Fibroblast of pulmonary artery (primary cell): ENCODE results near the gene FAIM.
A peak's percentile ranks its signal among the peaks of the same experiment; 100 is the strongest.

Source experiments
- DNase-seq: peaks from one replicate; pipeline ENCODE4 v3.0.0-alpha.2; 2010; ENCODE audit warnings: low read depth
- H3K4me3 ChIP-seq: replicated peaks from 2 replicates; pipeline ENCODE4 v1.5.1; 2011; ENCODE audit warnings: low read depth, mild to moderate bottlenecking, control low read depth, low read length, moderate library complexity
- CTCF ChIP-seq: IDR thresholded peaks from 2 replicates; pipeline ENCODE4 v1.5.1; 2011; ENCODE audit warnings: mild to moderate bottlenecking, control low read depth, low read length, inconsistent platforms; ENCODE audit errors: missing control alignments

Gene FAIM

GRCh38 chr3:138615462-138615861, 6.9 kb downstream of the FAIM start:
- DNase-seq: no peak
- H3K4me3 ChIP-seq: no peak overlapping the region
- TF ChIP-seq CTCF: no peak

- no peak overlapping the region for H3K4me3 ChIP-seq
- TF ChIP-seq CTCF: no peak
- no peak for DNase-seq
Measured at GRCh38 chr3:138620431-138620830, 11.9 kb downstream of the FAIM start.

GRCh38 chr3:138624518-138624917, 15.9 kb downstream of the FAIM start:
- DNase-seq: no peak
- no peak for TF ChIP-seq CTCF
- no peak overlapping the region for H3K4me3 ChIP-seq

GRCh38 chr3:138625707-138626365, 17.3 kb downstream of the FAIM start:
- no peak for TF ChIP-seq CTCF
- no peak overlapping the region for H3K4me3 ChIP-seq
- DNase-seq: peak; percentile 38

- DNase-seq: no peak
- TF ChIP-seq CTCF: no peak
Measured at GRCh38 chr3:138629526-138629925, 21.0 kb downstream of the FAIM start.

GRCh38 chr3:138638641-138639040, 30.1 kb downstream of the FAIM start:
- no peak for DNase-seq
- H3K4me3 ChIP-seq: no peak overlapping the region
- TF ChIP-seq CTCF: no peak

More at GRCh38 chr3:138629526-138629925, 21.0 kb downstream of the FAIM start:
- H3K4me3 ChIP-seq: no peak overlapping the region

GRCh38 chr3:138640537-138640936, 32.0 kb downstream of the FAIM start:
- no peak for TF ChIP-seq CTCF
- H3K4me3 ChIP-seq: no peak overlapping the region

More at GRCh38 chr3:138640537-138640936, 32.0 kb downstream of the FAIM start:
- DNase-seq: no peak
